K562 (cell line): Measurements from ENCODE around the gene TUB.

Source experiments
- ARNT ChIP-seq, 2 experiments: fragments of 450-650 bp; IDR thresholded peaks; 2 replicates each; pipeline ENCODE4 v1.6.1; 2016; ENCODE audit warnings: mild to moderate bottlenecking in 1 of 2
- ATF2 ChIP-seq: sonication (generic); formaldehyde crosslinking; IDR thresholded peaks from 2 replicates; pipeline ENCODE4 v1.8.1; 2022; ENCODE audit warnings: missing genetic modification reagents
- CTCF ChIP-seq, 3 experiments: IDR thresholded peaks in 2 of 3; conservative IDR thresholded peaks in 1 of 3; 2 replicates each; pipeline ENCODE4 v1.5.1; 2011 to 2012; ENCODE audit warnings: low read length in 3 of 3, mild to moderate bottlenecking in 3 of 3, control low read depth in 2 of 3, improper control_type of control experiment in 1 of 3, inconsistent platforms in 1 of 3, low read depth in 1 of 3, mixed read lengths in 1 of 3, moderate library complexity in 1 of 3; ENCODE audit not compliant: insufficient read depth in 2 of 3
- EZH2 ChIP-seq: IDR thresholded peaks from 2 replicates; pipeline ENCODE4 v1.6.1; 2012; ENCODE audit warnings: low read depth, mild to moderate bottlenecking, inconsistent platforms, low read length, borderline replicate concordance
- IRF9 ChIP-seq: fragments of 450-650 bp; IDR thresholded peaks from 2 replicates; pipeline ENCODE4 v1.6.1; 2016; ENCODE audit warnings: missing biosample characterization, missing genetic modification characterization
- L3MBTL2 ChIP-seq: fragments of 450-650 bp; IDR thresholded peaks from 2 replicates; pipeline ENCODE4 v1.6.1; 2016; ENCODE audit warnings: mild to moderate bottlenecking, moderate library complexity
- MYC ChIP-seq, 2 experiments: fragments of 250-450 bp in 1 of 2; sonication (Bioruptor Pico) in 1 of 2; IDR thresholded peaks; 2 replicates each; pipeline versions ENCODE4 v1.5.1 to v1.6.1; 2012 to 2021; ENCODE audit warnings: low read depth in 2 of 2, borderline replicate concordance in 1 of 2, improper control_type of control experiment in 1 of 2, low read length in 1 of 2, mild to moderate bottlenecking in 1 of 2, moderate library complexity in 1 of 2
- RAD21 ChIP-seq, 2 experiments: fragments of 250-450 bp in 1 of 2; fragments of 450-650 bp in 1 of 2; sonication (Bioruptor Pico) in 1 of 2; formaldehyde crosslinking in 1 of 2; IDR thresholded peaks in 1 of 2; conservative IDR thresholded peaks in 1 of 2; 2 replicates each; pipeline versions ENCODE4 v1.4.0 to v1.8.0; 2020 to 2022; ENCODE audit warnings: mild to moderate bottlenecking in 2 of 2, moderate library complexity in 1 of 2
- SETDB1 ChIP-seq: IDR thresholded peaks from one replicate; pipeline ENCODE4 v1.6.1; 2012; ENCODE audit warnings: low read length, control low read depth, inconsistent platforms
- SMC3 ChIP-seq: conservative IDR thresholded peaks from 2 replicates; pipeline ENCODE4 v1.6.1; 2011; ENCODE audit warnings: low read depth, low read length, improper control_type of control experiment; ENCODE audit not compliant: insufficient read depth
- ZNF274 ChIP-seq: IDR thresholded peaks from 2 replicates; pipeline ENCODE4 v1.6.1; 2011; ENCODE audit warnings: low read depth, mild to moderate bottlenecking, low read length, moderate library complexity, borderline replicate concordance
- ZNF395 ChIP-seq: fragments of 200-800 bp; sonication (Bioruptor generic); IDR thresholded peaks from 2 replicates; pipeline ENCODE4 v1.6.1; 2017; ENCODE audit warnings: missing genetic modification characterization, missing compliant biosample characterization

GRCh38 chr11:8103909-8104308, 22.9 kb downstream of the TUB start:
- TF ChIP-seq ZNF274 (no peak), ARNT (IDR thresholded peaks at IDR 0.05) (no peak), CTCF (IDR thresholded peaks at IDR 0.05 in 2 of 3, conservative IDR thresholded peaks at IDR 0.05 in 1 of 3; ENCODE audit: insufficient read depth in 2 of 3, low read depth in 1 of 3, low read length in 3 of 3) (no peak), SMC3 (no peak), MYC (IDR thresholded peaks at IDR 0.05; ENCODE audit: low read depth, low read length) (no peak), MYC (CRISPR knock-in tag; IDR thresholded peaks at IDR 0.05; ENCODE audit: borderline replicate concordance, low read depth) (no peak), L3MBTL2 (no peak), SETDB1 (no peak), RAD21 (CRISPR knock-in tag; conservative IDR thresholded peaks at IDR 0.05 in 1 of 2, IDR thresholded peaks at IDR 0.05 in 1 of 2) (no peak), ZNF395 (CRISPR knock-in tag) (no peak), ATF2 (CRISPR knock-in tag) (no peak), IRF9 (tag) (no peak), EZH2 (no peak)
